GM18868 (cell line): ENCODE data around the gene UNC93B1.
"Not testable (repeated sequence)": the region's sequence is repeated elsewhere in the genome, so short reads cannot be mapped to it uniquely, and the experiment has no call there.

Source experiments
- ATAC-seq: cut with Tn5 transposase; IDR thresholded peaks from one replicate; pipeline ENCODE4 v1.9.1; 2021; ENCODE audit warnings: mild to moderate bottlenecking, moderate library complexity; ENCODE audit not compliant: unreplicated experiment

Gene UNC93B1

DNA sequence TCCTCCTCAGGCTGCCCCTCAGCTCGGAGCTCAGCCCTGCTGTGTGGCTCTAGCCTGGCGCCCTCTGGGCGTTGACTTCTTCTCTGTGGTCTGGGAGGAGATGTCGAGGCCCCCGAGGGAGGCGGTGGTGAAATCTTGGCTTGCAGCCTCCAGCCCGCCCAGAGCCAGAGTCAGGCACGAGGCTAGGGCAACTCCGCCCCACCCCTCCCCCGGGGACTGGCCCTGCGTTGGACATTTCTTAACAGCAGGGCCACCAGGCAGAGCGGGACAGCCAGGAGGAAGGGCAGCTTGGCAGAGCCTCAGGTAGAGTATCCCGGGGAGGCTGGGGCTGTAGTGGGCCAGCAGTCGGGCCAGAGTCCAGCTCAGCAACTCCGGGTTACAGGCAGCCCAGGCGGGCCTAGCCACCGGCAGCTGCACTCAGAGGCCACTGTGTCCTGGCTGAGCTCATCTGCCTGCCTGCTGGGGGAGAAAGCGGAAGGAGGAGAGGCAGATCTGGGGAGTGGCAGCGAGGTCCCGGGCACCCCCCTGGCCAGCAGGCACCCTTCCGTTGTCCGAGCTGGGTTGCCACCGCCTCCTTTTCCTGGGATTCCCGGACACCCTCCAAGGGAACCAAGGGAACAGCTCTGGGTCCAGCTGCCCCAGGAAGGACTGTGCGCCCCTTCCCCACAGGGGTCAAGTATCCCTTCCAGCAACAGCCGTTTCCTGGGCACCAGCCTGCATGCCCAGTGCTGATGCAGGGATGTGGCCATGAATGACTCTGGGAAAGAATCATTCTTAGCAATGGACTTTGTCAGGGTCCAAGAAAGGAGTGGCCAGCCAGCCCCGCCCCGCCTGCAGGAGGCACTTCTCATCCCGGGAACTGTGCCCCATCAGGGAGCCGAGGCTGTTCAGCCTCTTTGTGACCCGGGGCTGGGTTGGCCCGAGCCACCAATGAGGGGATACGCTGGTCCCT, 6.5 kb upstream of the UNC93B1 start, which contains the start of gene ALDH3B1:
Gene ALDH3B1, plus strand, starts transcription at position 238 of the 952 bp plus-strand sequence. CDS start 4,971 bp downstream, outside the sequence.
- no peak for ATAC-seq

DNA sequence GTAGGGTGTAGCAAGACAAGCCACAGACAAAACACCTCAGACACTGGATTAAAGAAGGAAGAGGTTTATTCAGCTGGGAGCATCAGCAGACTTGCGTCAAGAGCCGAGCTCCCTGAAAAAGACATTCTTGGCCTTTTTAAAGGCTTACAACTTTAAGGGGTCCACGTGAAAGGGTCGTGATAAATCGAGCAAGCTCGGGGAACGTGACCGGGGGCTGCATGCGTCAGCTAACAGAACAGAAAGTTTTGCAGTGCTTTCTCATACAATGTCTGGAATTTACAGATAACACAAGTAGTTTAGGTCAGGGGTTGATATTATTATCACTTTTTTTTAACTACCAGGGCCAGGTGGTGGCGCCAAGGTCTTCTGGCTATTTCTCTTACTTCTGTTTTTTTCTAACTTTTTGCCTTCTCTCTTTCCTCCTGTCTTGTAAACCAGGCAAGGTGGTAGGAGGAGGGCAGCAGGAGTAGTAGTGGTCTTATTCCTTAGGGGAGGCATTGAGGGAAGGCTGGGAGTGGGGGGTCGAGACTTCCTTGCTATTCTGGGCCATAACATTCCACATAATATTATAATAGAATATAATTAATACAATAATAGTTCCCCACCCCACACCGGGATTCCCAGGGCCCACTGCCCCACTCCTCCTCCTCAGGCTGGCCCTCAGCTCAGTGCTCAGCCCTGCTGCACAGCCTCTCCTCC, 5.6 kb upstream of the UNC93B1 start:
- ATAC-seq = no peak

DNA sequence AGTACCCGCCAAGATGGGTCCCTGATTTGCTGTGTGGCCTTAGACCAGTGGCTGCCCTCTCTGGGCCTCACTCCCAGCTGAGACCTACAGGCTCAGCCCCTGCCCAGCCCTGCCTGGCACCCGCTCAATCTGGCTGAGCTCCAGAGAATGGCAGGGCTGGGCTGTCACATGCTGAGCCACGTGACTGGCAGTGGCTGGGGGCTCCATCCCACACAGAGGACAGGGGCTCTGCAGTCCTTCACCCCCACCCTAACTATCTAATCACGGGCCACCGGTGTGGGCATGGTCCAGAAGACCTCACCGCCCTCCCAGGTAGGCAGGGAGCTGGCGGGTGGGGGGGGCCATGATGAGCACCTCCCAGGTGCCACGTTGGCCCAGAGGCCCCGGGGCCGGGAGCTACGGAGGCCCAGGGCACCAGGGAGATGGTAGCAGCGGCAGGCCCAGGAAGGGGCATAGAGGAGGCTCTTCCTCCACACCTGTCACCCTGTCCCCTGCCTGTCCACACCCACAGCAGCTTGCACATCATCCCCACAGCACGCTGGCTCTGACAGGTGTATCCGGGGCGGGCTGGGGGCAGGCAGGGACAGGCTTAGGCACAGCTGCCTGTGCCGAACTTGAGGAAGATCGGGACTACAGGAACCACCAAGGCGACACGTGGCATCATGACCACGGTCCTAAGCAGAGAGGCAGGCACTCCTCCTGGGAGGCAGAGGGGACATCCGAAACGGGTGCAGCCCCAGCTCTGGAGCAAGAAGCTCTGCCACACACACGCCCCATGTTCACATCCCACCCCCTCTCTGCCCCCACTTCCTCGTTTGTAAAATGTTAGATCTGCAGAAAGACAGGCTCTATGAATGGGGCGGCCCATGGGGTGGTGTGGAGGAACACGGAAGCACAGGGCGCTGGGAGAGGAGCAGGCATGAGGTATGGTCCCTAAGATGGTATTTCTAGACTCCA, 4.8 kb upstream of the UNC93B1 start:
- no peak for ATAC-seq

DNA sequence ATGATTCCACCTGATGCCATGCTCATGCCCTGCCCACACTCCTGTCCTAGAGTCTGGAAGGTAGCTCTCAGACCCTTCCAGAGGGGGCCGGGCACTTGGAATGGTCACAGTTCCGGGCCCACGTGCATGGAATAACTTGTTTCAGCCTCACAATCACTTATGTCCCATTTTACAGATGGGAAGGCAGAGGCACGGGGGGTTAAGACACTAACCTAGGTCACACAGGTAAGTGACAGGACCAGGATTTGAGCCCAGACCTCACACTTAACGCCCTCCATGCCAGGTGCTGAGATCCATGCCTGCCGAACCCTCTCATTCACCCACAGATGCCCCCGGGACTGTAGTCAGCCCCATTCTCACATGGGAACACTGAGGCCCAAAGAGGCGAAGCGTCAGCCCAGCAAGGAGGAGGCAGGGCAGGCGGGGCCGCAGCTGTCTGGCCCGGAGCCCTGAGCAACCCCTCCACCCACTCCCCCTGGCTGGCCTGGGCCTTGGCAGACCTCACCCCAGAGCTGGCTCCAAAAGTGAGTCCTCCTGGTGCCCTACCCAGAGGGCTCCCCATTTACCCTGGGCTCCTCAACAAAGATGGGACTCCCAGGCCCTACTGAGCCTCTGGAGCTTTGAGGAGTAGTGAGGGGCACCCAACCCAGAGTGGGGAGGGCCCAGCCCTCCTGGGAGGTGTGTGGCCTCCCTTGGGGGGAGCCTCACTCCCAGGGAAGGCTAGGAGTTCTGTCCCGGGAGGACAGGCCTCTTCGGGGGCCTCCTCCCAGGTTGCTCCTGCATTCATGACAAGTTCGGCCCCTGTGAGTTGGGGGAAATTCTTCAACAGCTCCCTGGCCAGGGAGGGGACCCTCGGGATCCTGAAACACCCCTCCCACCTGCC, 3.8 kb upstream of the UNC93B1 start:
- no peak for ATAC-seq

DNA sequence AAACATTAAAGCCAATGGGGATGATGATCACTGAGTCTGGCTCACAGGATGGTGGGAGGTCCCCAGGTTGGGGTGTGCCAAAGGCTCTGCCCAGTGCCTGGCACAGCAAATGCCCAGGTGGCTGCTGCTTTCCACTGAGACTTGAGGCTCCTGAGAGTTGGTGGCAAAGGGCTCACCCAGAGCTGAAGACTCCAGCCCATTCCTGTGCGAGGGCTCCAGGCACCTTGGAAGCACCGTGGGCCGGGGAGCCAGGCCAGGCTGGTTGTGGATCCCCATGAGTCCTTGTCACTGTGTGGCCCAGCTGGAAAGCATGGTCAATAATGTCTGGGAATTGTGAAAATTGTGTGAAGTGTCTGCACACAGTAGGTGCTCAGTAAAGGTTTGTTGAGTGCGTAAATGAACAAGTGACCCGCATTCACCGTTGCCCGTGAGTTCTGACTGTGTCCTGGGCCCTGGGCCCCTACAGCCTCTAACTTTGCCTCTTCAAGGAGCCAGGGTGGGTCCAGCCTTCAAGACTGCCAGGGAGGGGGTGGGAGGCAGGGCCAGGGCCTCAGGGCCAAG, 2.8 kb upstream of the UNC93B1 start:
- ATAC-seq = no peak

DNA sequence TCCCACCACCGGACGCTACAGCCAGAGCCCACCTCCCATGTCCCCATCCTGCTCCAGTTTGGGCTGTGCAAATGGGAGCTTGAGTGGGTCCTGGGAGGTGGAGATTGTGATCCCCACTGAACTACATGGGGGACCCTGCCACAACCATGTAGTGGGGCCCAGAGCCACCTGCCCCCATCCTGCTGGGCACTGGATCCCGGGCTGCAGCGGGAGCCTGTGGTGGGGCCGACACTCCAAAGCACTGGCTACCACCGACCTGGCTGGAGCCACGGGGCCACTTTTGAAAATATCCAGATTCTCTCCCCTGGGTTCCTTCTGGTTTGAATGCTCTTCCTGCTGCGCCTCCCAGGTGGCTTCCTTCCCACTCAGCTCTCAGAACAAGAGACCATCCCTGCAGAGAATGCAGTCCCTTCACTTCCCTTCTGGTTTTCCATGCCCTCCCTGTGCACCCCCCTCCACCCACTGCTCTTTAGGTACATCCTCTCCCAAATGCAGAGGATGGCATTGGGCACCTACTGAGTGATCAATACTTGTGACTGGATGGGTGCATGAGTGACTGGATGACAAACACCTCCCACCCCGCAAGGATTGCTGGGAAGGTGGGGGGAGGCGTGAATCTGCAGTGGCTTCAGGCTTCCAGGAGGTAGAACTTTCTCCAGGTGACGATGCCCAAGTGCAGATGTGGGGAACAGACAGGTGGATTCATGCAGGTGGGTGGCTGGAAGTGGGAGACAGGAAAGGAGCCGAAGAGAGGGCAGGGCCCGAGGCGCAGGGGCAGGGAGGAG, 846 bp upstream of the UNC93B1 start:
- ATAC-seq = no peak

DNA sequence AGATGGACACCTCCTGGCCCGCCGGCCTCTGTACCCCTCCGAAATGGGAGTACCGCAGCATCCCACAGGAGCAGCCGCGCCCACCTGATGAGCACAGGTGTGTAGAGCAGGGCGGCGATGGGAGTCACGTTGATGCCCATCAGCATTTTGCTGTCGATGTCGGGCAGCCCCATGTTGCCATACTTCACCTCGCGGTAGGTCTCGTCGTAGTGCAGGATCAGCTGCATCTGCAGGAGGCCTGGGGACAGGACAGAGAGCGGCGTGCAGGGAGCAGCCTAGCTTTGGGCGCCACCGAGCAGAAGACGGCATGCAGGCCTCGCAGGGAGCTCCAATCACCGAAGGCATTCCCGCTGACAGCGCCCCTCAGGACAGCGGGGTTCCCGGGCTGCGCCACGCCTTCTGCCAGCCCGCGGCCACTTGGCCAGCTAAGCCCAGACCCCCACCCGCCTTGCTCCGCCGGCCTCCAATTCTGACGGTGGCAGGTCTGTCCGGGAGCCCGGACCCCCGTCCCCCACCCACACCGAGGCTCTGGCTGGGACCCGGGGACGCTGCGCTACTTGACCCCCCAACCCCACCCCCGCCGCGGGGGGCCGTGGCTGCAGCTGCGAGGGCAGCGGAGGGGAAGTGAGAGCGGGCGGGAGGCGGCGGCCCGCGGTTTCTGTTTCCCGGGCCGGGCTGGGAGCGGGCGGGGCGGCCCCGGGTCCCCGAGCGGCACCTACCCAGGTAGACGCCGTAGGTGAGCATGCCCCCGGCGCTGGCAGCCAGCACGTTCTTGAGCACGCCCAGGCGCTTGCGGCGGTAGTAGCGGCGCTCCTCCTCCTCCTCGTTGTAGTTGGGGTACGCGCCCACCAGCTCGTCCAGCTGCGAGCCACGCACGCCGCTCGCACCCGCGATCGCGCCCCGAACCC, 705 bp downstream of the UNC93B1 start:
- ATAC-seq = peak; percentile 35

DNA sequence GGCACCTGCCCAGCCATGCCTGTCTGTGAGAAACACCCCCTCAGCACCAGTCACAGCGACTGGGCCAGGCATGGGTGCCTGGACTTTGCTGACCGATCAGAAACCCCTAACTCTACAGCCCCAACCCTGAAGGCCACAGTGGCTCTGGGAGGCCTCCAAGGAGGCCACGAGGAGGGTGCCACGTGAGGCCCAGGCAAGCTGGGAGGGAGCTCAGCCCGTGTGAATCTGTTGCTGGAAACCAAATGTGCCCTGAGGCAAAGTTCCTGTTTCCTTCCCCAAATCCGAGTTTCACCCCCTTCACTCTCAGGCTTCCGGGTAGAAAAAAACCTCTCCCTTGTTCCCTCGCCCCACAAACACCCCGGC, 1.3 kb downstream of the UNC93B1 start:
- ATAC-seq = peak; percentile 19

DNA sequence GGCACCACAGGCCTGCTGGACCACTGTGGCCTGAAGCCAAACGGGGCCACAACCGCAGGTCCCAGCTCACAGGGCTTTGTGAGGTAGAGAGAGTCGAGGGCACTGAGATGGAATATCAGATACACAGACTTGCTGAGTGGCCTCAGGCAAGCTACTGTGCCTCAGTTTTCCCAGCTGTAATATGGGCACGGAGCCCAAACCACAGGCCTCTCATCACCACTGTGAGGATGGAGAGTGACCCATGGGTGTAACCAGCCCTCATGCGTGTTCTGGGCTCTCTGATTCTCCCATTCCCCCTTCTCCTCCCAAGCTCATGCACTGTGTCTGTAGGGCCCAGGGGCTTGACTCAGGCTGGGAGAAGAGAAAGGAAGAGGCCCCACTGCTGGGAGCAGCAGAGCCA, 4.2 kb downstream of the UNC93B1 start:
- ATAC-seq = no peak

DNA sequence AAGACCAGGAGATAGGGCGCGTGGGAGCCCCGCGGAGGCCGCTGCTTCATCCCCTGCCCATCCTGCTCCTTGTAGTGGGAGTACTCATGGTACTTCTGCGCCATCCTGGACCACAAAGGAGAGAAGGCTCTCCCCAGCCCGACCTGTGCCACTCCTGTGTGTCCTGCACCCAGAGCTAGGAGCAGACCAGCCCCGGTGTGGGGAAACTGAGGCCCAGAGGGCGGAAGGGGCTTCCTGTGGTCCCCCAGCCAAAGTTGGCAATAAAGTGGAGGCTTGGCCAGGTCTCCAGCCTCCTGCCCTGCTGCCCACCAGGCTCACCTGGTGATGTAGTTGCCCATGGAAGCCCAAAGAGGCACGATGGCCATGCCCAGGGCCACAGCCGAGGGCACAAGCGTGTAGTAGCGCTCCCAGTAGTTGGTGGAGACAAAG, 4.7 kb downstream of the UNC93B1 start:
- ATAC-seq = no peak

DNA sequence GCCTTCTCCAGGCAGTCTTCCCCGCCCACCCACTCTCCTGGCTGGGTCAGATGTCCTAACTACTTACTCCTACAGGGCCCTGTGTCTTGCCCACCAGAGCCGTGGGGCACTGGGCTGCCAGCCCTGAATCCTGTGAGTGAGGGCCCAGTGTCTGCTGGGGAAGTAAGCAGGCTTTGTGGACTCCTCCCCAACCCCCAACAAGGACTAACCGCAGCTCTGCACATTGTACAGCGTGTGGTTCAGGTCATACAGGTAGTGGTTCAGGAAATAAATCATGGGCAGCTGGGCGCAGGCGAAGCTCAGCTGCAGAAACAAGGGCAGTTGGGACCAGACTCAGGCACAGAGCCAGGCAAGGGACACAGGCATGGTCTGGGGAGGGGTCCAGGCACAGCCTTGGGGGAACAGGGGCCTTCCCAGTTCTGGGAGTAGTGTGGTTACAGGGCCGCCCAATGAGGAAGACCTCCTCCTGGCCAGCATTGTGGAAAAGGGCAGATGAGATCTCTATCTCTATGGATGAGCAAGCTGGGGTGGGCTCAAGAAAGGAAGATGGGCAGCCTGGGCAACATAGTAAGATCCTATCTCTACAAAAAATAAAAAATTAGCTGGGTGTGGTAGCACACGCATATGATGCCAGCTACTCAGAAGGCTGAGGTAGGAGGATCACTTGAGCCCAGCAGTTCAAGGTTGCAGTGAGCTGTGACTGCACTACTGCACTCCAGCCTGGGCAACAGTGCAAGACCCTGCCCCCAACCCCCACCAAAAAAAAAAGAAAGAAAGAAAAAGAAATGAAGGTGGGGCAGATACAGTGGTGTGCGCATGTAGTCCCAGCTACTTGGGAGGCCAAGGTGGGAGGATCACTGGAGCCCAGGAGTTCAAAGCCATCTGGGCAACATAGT, 5.5 kb downstream of the UNC93B1 start:
- no peak for ATAC-seq

DNA sequence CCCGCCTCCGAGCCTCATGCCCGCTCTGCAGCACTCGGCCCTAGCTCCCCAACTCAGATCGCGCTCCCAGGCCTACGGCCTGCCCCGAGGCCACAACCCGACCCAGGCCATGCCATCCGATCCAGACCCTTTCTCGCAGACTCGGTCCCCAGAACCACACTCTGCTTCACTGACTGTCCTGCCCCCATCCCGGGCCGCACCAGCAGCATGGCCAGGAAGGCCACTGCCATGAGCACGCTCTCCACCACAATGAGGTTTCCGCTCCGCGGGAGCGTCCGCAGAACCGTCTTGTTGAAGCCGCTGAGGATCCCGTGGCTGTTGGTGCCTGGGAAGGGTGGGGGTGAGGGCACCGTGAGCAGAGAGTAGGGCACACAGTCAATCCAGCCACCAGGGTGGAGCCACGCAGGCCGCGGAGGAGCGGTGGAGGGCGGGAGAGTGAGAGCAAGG, 6.4 kb downstream of the UNC93B1 start:
- ATAC-seq = no peak

DNA sequence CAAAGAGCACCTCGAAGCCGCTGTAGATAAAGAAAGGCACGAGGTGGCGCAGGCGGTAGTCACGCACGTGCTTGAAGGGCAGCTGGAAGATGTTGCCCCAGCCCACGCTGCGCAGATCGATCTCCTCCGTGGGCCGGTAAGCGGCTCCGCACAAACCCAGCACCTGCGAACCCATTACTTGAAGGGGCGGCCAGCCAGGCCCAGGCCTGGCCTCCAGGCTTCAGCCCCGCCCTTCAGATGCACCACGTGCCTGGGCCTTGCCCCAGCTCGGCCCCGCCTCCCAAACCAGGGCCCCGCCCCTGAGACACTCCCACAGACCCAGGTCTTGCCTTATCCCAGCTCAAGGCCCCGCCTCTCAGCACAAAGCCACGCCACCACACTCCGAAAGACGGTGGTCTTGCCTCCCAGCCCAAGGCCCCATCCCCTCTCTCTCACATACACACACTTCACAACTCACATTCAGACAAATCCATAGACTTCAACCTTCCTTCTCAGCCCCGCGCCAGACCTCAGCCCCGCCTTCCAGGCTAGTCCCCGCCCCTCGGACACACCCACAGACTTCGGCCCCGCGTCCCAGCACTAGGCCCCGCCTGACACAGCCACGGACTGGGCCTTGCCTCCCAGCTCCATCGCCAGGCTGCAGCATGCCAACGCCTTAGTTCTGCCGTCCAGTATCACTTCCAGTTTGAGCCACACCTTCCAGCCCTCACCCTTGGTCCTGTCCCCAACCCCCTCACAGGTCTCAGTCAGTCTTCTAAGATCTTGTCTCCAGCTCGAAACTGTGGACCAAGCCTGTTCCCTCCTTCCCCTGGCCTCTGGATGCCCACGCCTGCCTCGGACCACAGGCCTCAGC, 7.0 kb downstream of the UNC93B1 start:
- no peak for ATAC-seq

DNA sequence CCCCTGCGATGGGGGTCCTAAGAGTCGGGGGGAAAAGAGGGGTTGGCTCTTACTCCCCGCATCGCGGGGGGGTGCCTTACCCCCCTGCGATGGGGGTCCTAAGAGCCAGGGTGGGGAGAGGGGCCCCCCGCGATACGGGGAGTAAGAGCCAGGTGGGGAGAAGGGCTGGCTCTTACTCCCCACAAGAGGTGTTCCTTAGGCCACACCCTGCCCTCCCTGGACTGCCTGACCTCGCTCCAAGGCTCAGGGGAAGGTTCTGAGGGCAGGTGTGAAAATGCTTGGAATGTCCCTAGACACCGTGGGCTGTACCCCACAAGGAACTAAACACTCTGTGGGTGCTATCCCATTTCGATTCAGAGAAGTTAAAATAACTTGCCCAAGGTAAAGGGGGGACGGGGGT, 7.8 kb downstream of the UNC93B1 start:
- ATAC-seq = no peak

DNA sequence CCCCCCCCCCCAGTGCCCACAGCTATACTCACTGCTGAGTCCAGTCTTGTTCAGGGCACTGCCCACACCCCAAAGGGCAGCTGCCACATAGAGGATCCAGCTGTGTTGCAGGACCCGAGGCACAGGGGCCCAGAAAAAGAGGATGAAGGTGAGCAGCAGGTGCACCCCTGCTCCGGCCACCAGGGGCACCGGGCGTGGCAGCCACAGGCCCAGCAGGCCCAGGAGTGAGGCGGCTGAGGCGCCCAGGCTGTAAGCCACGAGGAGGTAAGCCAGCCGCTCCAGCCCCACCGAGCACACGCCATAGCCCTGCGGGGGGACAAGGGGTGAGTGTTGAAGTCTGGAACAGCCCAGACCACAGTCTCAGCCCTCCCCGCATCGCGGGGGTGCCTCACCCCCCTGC, 8.3 kb downstream of the UNC93B1 start:
- not testable (repeated sequence) for ATAC-seq

DNA sequence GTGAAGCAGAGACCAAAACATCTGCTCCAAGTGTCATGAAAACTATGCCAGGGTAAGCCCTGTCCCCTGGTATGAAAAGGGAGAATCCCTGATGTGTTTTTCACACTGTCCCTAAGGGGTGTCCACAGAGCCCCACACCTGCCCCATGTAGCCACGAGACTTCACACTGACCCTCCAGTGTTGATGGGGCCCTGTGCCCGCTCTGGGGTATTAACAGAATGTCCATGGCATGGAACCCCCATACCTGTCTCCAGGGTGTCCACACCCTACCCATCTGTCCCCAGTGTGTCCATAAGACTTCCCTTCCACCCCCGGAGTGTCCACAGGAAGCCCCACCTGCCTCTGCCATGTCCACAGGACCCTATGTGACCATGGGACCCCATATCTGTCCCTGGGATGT, 8.8 kb downstream of the UNC93B1 start:
- ATAC-seq = not testable (repeated sequence)
